Measurements from ENCODE around the gene SERPINB6. TPM values are rescaled to one million over a fixed set of nuclear protein-coding genes. Genes with fewer than 3 reads are reported as not detected.

SERPINB6 gene
- total RNA-seq, 1 donor from 2014 or later: 120 TPM

- H3K4me3 ChIP-seq (ENCODE audit: low read depth, low read length): peak overlapping the region; percentile 89
- no peak for DNase-seq (ENCODE audit: low read depth)
- no peak for TF ChIP-seq CTCF (conservative IDR thresholded peaks at IDR 0.05; ENCODE audit: low read depth, low read length)
Observed at GRCh38 chr6:2990248-2990931, 19.0 kb upstream of the SERPINB6 start.

GRCh38 chr6:2989332-2990247, 18.2 kb upstream of the SERPINB6 start:
- peak overlapping the region; percentile 89 for H3K4me3 ChIP-seq (ENCODE audit: low read depth, low read length)
- peak; percentile 98 for DNase-seq (ENCODE audit: low read depth)
- no peak for TF ChIP-seq CTCF (conservative IDR thresholded peaks at IDR 0.05; ENCODE audit: low read depth, low read length)

GRCh38 chr6:2988426-2989331, 17.3 kb upstream of the SERPINB6 start:
- TF ChIP-seq CTCF (conservative IDR thresholded peaks at IDR 0.05; ENCODE audit: low read depth, low read length): peak; percentile 76
- no peak for DNase-seq (ENCODE audit: low read depth)

GRCh38 chr6:2988094-2988425, 16.7 kb upstream of the SERPINB6 start:
- DNase-seq (ENCODE audit: low read depth): no peak
- peak overlapping the region; percentile 89 for H3K4me3 ChIP-seq (ENCODE audit: low read depth, low read length)
- TF ChIP-seq CTCF (conservative IDR thresholded peaks at IDR 0.05; ENCODE audit: low read depth, low read length): no peak

More at GRCh38 chr6:2988426-2989331, 17.3 kb upstream of the SERPINB6 start:
- H3K4me3 ChIP-seq (ENCODE audit: low read depth, low read length): peak overlapping the region; percentile 89

- no peak for TF ChIP-seq CTCF (conservative IDR thresholded peaks at IDR 0.05; ENCODE audit: low read depth, low read length)
- DNase-seq (ENCODE audit: low read depth): no peak
- no peak overlapping the region for H3K4me3 ChIP-seq (ENCODE audit: low read depth, low read length)
Observed at GRCh38 chr6:2986722-2987221, 15.4 kb upstream of the SERPINB6 start.

- TF ChIP-seq CTCF (conservative IDR thresholded peaks at IDR 0.05; ENCODE audit: low read depth, low read length): no peak
Observed at GRCh38 chr6:2984738-2985406, 13.5 kb upstream of the SERPINB6 start.

More at GRCh38 chr6:2984738-2985406, 13.5 kb upstream of the SERPINB6 start:
- DNase-seq (ENCODE audit: low read depth): no peak
- H3K4me3 ChIP-seq (ENCODE audit: low read depth, low read length): no peak overlapping the region

All from epithelial cell of proximal tubule (primary cell).